IPS-18c (cell line): Measurements from ENCODE around the gene XPA.
"Not testable (repeated sequence)": the region's sequence is repeated elsewhere in the genome, so short reads cannot be mapped to it uniquely, and the experiment has no call there.

Source experiments
- H3K4me3 ChIP-seq: 2 replicates; pipeline ENCODE4 v1.7.0; 2013; ENCODE audit warnings: low read depth, mild to moderate bottlenecking, low read length, moderate library complexity; ENCODE audit not compliant: insufficient read depth
- H3K9me3 ChIP-seq: one replicate; pipeline ENCODE4 v1.6.1; 2013; ENCODE audit warnings: mild to moderate bottlenecking, low read length, moderate library complexity; ENCODE audit not compliant: control insufficient read depth, insufficient read depth

XPA gene

DNA sequence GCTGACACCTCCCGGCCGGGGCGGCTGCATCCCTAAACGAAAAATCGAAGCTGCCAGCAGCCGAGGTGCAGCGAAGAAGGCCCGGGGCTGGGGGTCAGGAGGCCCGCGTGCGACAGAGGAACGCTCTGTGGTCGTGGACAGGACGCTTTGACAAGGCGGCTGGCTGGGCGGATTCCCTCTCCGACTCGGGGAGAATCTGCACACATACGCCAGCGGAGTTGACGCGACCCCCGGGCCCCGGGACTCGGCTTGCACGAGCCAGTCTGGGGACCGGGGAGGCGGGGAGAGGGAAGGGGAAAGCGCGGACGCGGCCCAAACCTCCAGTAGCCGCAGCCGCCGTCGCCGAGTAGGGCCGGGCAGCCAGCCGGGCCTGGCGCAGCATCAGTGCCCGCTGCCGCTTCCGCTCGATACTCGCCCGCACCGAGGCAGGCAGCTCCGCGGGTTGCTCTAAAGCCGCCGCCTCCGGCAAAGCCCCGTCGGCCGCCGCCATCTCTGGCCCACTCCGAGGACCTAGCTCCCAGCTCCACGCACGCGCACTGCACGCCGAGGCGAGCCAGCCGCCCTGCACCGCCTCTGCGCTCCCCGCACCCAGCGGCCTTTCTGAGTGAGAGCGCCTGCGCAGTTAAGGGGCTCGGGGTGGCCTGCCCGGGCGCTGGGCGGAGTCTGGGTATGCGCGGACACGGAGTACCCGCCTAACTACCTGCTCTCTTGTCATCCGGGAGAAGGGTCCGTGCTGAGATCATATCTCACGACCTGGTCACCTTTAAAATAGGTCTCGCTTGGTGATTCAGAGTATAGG, at the start of gene XPA:
Gene XPA, minus strand, starts transcription at position 538 of the 799 bp plus-strand sequence. Its CDS starts 48 bp downstream, at position 490.
- Histone ChIP-seq H3K4me3 (peak within 1 kb of the TSS; percentile 85), H3K9me3 (no peaks in the 10 kb centered on the region)

DNA sequence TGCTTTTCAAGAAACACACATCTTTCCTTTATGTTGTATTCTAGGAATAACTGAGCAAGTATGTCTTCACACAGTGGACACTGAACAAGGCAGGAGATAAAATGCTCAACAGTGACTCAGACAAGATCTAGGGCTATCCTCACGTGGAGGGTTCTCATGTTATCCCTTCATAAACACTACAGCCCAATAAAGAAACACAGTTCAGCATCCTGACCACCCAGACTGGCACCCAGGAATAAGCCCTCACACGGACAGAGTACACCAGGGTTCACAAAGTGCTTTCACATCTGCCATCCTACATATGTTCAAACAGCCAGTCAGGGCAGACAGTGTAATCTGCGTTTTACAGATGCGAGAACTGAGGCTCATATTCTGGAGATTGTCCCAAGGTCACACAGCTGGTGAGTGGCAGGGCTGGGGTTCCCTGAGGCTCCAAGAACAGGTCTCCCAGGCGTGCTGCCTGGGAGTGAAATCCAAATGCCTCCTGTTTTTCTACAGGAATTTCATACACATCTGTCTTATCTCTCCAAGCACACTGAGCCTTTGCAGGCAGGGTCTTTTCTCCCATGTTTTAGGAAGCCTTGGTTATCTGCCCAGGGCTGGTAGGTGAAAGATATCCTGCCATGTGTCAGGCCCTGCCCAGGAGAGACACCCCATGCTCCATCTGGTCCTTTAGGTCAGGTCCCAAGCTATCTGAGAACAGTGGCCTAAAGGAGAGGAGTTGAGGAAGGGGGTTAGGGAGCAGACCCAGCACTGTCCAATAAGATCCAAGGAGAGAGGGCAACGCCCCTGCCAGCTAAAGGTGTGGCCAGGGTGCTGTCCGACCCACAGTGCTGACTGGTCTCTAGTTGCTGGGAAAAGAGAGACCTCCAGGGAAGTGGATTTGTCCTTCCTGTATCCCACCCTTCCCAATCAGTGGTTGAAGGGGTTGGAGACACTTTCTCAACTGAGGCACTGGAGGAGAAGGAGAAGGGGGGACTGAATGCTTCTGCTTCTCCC, 47.9 kb upstream of the XPA start:
- no peaks in the 10 kb centered on the region for H3K9me3 ChIP-seq

DNA sequence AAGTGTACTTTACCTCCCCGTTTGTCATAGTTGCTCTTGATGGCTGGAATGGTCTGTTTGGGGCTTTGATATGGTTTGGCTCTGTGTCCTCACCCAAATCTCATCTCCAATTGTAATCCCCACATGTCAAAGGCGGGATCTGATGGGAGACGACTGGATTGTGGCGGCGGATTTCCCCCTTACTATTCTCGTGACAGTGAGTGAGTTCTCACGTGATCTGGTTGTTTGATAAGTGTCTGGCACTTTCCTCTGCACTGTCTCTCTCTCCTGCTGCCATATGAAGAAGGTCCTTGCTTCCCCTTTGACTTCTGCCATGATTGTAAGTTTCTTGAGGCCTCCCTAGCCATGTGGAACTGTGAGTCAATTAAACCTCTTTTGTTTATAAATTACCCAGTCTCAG, 46.9 kb upstream of the XPA start:
- H3K9me3 ChIP-seq, H3K4me3 ChIP-seq: not testable (repeated sequence)

More for the DNA sequence above, 47.9 kb upstream of the XPA start:
- no peak overlapping the region for H3K4me3 ChIP-seq

DNA sequence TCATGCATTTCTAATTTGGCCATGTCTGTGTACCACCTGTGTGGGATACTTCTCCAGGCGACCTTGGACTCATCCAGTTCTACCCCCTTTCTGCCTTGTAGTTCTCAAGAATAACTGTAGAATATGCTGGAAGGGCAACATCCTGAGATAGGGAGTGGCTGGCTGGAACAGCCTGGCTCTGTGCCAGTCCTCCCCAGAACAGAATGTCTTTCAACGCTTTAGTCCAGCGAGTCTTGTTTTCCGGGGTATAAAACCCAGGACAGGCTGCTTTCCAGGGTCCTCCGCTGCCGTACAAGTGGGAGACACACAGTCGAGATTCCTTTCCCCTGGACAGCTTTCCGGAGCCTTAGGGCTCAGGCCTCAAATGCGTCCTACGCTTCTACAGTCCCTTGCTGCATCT, 45.4 kb upstream of the XPA start:
- no peak overlapping the region for H3K4me3 ChIP-seq
- no peaks in the 10 kb centered on the region for H3K9me3 ChIP-seq

DNA sequence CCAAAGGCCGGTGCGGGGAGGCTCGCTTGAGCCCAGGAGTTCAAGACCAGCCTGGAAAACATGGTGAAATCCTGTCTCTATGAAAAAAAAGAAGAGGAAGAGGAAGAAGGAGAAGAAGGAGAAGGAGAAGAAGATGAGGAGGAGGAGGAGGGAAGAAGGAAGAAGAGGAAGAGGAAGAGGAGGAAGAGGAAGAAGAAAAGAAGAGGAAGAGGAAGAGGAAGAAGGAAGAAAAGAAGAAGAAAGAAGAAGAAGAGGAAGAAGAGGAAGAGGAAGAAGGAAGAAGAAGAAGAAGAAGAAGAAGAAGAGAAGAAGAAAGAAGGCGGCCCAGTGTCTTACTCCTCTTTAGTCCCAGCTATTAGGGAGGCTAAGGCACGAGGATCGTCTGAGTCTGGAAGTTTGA, 44.8 kb upstream of the XPA start:
- no peaks in the 10 kb centered on the region for H3K9me3 ChIP-seq
- no peak overlapping the region for H3K4me3 ChIP-seq

DNA sequence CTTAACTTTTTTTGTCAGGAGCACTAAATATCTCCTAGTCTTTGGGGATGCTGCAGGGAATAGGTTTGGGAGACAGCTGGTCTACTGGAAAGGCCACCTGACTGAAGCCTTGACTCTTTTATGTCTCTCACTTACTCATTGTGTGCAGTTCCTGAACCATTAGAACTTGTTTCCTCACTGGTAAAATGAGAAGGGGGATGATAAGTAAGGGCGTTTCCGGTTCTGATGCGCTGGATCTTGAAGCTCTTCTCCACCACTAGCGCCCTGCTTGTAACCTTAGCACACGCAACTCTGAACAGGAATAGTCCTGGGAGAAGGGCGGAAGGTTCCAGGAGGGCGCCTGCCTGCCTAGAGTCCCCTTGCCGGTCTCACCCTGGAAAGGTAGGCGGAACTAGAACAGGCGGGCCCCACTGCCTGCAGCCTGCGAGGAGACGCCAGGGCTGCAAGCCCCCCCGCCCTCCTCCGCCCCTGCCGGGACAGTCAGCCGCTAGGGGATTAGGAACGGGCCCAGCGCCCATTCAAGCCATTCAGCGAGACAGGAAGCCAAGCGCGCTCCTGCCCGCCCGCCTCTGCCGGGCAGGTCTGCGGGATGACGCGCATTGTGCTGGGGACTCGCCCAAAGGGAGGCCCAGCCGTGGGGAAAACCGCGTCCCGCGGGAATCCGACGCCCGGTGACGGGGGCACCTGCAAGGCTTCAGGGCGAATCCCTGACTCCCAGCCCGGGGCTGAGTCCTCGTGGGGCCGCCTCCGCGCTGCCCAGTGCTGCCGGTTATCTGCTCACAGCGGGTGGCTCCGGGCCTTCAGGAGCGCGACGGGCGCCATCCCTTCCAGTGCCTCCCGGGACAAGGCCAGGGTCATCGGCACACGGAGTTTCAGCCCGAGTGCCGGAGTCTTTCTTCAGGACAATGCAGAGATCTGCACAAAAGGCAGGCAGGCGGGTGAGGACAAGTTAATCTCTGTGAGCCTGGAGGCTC, 44.0 kb upstream of the XPA start:
- H3K4me3 ChIP-seq: peak overlapping the region; percentile 46
- no peaks in the 10 kb centered on the region for H3K9me3 ChIP-seq

DNA sequence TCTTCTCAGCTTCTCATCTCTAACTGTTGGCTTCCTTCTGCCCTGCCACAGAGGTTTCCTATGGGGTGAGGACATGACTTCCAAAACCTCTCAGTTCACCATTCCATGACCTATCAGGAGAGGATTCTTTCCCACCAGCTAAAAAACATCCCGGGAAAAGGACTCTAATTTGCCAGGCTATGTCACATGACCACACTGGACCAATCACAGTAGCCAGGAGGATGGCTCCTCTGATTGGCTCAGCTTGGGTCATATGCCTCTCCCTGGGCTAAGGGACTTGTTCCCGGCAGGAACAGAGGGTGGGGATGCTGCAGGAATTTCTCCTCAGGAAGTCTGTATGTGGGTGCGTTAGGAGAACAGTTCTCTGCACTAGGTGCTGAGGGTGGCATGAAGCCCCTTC, 40.3 kb upstream of the XPA start:
- H3K9me3 ChIP-seq: no peaks in the 10 kb centered on the region
- H3K4me3 ChIP-seq: no peak overlapping the region

DNA sequence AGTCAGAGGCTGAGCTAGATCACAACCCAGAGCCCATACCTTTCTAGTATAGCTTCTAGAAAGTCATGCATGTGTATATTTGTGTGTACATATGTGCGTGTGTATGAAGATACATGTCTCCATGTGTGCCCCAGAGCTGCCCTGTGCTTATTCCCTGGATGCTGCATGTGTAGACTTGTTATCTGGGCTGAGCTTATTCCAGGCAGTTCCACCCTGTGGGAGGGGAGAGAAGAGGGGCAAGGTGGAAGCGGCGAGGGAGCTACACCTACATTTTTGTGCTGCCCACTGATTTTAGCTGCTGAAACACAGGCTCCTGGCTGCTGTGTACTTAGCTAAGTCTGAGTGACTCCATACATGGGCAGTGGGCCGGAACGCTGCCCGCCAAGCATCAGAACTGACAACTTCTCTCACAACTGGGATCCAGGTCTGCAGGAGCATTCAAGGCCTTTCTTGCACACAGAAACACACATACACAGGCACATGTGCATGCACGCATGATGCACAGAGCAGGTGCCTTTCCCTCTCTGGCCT, 38.0 kb upstream of the XPA start:
- Histone ChIP-seq H3K4me3 (no peak overlapping the region), H3K9me3 (no peaks in the 10 kb centered on the region)

DNA sequence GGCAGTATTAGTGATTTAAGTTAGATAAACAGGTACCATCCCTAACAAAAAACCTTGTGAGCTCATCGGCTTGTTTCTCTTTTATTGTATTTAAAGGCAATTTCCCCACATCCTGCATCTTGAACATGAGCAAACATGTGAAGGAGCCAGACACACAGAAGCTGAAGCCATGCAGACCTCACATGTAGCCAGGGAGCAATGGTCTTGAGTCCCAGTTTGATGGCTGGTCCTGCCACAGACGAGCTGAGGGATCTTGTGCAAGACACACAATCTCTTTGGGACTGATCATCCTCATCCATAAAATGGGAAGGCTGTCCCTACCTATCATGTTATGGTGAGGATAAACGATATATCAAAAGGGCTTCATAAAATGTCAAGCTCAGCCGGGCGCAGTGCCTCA, 29.6 kb upstream of the XPA start:
- H3K4me3 ChIP-seq: no peak overlapping the region

DNA sequence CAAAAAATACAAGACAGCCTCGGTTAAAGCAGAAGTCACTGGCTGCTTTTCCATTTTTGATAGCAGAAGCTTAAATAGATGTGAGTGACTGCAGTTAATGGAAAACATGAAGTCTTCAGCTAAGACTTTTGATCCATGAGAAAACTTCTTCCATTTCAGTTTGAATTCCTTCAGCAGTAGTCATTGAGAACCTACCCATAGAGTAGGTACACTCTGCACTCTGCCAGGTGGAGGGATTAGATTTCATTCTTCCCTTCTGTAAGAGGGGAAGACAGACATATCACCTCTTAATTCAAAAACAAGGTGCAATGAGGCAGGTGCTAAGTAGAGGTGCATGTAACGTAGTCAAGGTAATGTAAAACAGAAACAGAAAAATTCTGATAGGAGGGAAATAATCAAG, 26.7 kb upstream of the XPA start:
- no peaks in the 10 kb centered on the region for H3K9me3 ChIP-seq

More for the DNA sequence above, 29.6 kb upstream of the XPA start:
- no peaks in the 10 kb centered on the region for H3K9me3 ChIP-seq

DNA sequence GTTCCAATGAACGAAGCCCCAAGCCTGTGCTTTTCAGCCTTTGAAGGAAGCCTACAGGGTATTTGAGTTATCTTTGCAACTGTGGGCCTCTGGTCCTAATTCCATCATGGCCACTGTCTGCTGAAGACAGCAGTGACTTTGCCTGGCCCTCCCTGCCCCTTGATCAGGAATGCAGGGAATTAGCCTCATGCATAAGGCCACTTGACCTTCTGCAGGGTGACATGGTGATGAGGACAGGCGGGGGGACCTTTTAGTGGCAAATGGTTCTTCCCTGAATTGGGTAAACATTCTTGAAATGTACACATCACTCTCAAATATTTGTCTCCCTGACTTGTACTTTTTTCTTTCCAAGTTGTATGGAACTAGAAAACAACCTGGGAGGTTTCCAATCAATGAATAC, 25.2 kb upstream of the XPA start:
- Histone ChIP-seq H3K9me3 (no peaks in the 10 kb centered on the region), H3K4me3 (no peak overlapping the region)

More for the DNA sequence above, 26.7 kb upstream of the XPA start:
- H3K4me3 ChIP-seq: no peak overlapping the region

DNA sequence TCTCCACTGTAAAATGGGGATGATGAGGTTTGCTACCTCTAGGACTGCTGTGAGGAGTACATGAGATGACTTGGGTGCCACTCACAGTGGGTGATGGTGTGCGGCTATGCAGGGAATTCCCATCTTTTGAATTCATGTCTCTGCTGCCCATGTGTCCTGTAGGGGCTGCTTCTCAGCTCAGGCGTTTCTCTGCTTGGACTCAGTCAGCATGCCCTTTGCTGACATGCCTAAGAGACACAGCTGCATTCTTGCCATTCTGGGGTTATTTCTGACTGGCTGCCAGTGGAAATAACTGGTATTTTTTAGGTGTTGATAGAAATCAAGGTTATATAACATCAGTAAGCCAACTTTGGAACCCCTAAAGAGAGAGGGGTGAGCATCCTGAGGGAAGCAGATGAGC, 24.3 kb upstream of the XPA start:
- H3K4me3 ChIP-seq: no peak overlapping the region
- no peaks in the 10 kb centered on the region for H3K9me3 ChIP-seq

DNA sequence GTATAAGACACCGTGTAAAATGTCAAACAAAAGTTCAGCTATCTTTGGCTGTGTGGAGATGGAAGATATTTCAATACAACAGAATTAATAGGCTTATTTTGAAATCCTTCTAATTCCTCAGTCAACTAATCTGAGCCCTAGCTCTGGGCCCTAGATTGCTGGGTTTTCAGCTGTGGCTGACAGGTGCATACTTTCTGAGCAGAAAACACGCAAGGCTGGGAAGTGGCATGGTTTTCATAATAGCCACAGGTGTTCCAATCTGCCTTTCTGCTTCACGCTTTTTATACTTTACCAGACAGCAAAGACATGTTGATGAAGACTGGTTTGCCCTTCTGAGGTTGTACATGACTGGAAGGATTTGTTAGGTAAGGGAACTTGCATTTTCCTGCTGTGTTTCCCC, 20.7 kb upstream of the XPA start:
- no peaks in the 10 kb centered on the region for H3K9me3 ChIP-seq

DNA sequence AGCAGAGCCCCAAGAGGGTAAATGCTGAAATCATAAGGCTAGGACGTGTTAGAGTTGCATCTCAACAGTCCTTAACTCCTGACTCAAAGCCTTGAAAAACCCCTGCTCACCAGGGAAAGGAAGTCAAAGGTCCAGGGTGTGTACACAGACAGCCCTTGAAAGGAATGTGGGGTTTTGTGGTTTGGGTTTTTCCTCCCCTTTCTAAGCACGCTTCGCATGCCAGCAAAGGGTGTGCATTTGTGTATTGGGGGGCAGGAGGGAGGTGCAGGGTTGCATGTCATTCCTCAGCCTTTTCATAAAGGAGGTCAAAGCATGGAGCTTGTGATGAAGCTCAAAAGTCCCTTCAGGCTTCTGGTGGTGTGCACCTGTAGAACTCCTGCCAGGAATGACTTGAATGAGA, 17.3 kb upstream of the XPA start:
- H3K9me3 ChIP-seq: no peaks in the 10 kb centered on the region
- H3K4me3 ChIP-seq: no peak overlapping the region

More for the DNA sequence above, 20.7 kb upstream of the XPA start:
- no peak overlapping the region for H3K4me3 ChIP-seq

DNA sequence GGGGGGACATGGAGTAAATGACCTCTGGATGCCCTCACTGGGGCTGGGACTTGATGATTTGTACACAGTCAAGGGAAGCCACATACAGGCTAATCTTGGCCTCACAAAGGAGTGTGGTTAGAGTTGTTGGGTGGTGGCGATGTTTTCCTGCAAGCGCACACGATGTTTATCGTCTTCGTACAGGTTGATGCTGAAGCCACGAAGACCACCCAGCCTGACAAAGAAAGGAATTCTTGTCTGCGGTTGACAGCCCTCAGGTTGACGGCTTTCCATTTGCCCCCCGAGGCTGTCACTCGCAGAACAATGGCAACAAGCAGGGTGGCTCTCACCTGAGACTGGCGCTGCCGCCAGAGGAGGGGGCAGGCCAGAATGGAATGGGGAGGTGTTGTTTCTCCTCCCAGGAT, 14.1 kb upstream of the XPA start:
- no peaks in the 10 kb centered on the region for H3K9me3 ChIP-seq
- no peak overlapping the region for H3K4me3 ChIP-seq

DNA sequence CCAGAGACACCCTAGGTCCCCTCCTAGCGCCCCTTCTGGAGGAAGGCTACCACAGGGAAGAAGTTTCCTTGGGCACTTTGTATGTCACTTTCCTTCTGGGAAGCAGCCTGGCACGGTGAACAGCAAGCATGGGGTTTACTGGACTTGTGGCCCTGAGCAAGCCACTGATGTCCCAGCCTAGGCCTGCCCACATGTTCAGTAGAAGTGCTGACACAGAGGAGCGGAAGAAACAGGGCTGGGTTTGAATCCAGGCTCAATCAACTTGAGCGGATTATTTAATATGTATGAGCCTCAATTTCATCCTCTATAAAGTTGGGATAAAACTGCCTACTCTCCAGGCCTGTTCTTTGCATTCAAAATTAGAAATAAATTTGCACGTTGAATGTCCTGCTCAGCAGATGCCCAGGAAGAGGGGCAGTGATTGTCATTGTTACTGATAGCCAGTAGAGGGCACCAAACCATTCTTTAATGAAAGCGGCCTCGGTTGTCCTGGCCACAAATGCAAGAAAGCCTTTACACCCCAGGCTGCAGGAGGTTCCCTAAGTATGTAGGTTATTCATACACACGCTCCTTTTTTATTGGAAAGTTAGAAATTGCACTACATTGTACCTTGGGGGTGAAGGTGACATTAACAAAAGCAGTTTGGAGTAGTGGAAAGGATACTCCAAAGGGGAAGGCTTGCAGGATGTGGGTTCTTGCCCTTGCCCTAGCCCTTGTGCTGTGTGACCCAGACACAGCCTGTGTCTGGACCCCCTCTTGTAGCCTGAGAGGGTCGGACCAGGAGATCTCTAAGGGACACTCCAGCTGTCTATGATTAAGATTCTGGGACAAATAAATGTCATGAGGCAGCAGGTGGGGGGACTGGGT, 13.4 kb upstream of the XPA start:
- Histone ChIP-seq H3K4me3 (no peak overlapping the region), H3K9me3 (no peaks in the 10 kb centered on the region)
